Endothelial cell of umbilical vein (primary cell): ENCODE measurements around the gene MAD2L2.

Source experiments
- CTCF ChIP-seq, 2 donors: IDR thresholded peaks; 1 replicate in 1 of 2; 2 replicates in 1 of 2; pipeline ENCODE4 v1.5.1; 2011; ENCODE audit warnings: low read length in 2 of 2, mild to moderate bottlenecking in 2 of 2, moderate library complexity in 2 of 2, control low read depth in 1 of 2, inconsistent platforms in 1 of 2, low read depth in 1 of 2; ENCODE audit not compliant: insufficient read depth in 1 of 2; ENCODE audit errors: extremely low read depth in 1 of 2
- EZH2 ChIP-seq: IDR thresholded peaks from 2 replicates; pipeline ENCODE4 v1.6.1; 2012; ENCODE audit warnings: borderline replicate concordance, low read depth, mild to moderate bottlenecking, moderate library complexity, low read length, inconsistent platforms; ENCODE audit not compliant: severe bottlenecking
- GATA2 ChIP-seq: IDR thresholded peaks from 2 replicates; pipeline ENCODE4 v1.7.0; 2011; ENCODE audit warnings: low read depth, mild to moderate bottlenecking, moderate library complexity, mixed read lengths, low read length; ENCODE audit not compliant: insufficient read length, insufficient read depth
- JUN ChIP-seq: IDR thresholded peaks from 2 replicates; pipeline ENCODE4 v1.6.1; 2011; ENCODE audit warnings: borderline replicate concordance, low read depth; ENCODE audit not compliant: insufficient read length, insufficient read depth
- MYC ChIP-seq: IDR thresholded peaks from one replicate; pipeline ENCODE4 v1.6.1; 2011; ENCODE audit warnings: mild to moderate bottlenecking, low read depth, low read length
- POLR2A ChIP-seq: IDR thresholded peaks from 2 replicates; pipeline ENCODE4 v1.6.1; 2012; ENCODE audit warnings: low read depth, mild to moderate bottlenecking, control low read depth, low read length
- POLR2AphosphoS5 ChIP-seq: IDR thresholded peaks from 2 replicates; pipeline ENCODE4 v1.6.1; 2012; ENCODE audit warnings: low read depth, mild to moderate bottlenecking, control low read depth, low read length, moderate library complexity; ENCODE audit not compliant: insufficient read depth

GRCh38 chr1:11654137-11654938, 26.6 kb downstream of the MAD2L2 start, which contains the start of the genes FBXO2 and FBXO44:
- TF ChIP-seq POLR2AphosphoS5 (no peak), CTCF (IDR thresholded peaks at IDR 0.05; ENCODE audit: extremely low read depth in 1 of 2, insufficient read depth in 1 of 2, low read depth in 1 of 2, low read length in 2 of 2) (no peak), MYC (no peak), GATA2 (no peak), EZH2 (no peak), POLR2A (no peak), JUN (no peak)
